Breast epithelium (tissue), 3 donors: ENCODE data around the gene EDEM2.

Source experiments
- CTCF ChIP-seq, 3 donors: fragments of 450-650 bp; IDR thresholded peaks; one replicate each; pipeline ENCODE4 v1.5.1; 2016 to 2017; ENCODE audit warnings: antibody characterized with exemption in 3 of 3, mild to moderate bottlenecking in 3 of 3, moderate library complexity in 3 of 3
- POLR2A ChIP-seq: fragments of 450-650 bp; IDR thresholded peaks from one replicate; pipeline ENCODE4 v1.6.1; 2016; ENCODE audit warnings: antibody characterized with exemption, mild to moderate bottlenecking, moderate library complexity
- POLR2AphosphoS5 ChIP-seq, 3 donors: sonication (generic); formaldehyde crosslinking; IDR thresholded peaks; one replicate each; pipeline ENCODE4 v1.6.1; 2017; ENCODE audit warnings: antibody characterized with exemption in 3 of 3

- TF ChIP-seq POLR2AphosphoS5 (IDR thresholded peaks at IDR 0.05) (no peak), POLR2A (no peak), CTCF (IDR thresholded peaks at IDR 0.05) (no peak)
Observed at GRCh38 chr20:35125753-35126152, 21.4 kb downstream of the EDEM2 start.
